DOHH2 (cell line): ENCODE data around the gene LRP2.

ENCODE experiments used
- CTCF ChIP-seq: fragments of 200-600 bp; sonication (generic); IDR thresholded peaks from one replicate; pipeline ENCODE4 v1.5.1; 2014; ENCODE audit warnings: antibody characterized with exemption, mild to moderate bottlenecking, low read depth, low read length; ENCODE audit not compliant: poor library complexity, severe bottlenecking
- EZH2phosphoT487 ChIP-seq: fragments of 200-600 bp; sonication (generic); IDR thresholded peaks from 2 replicates; pipeline ENCODE4 v1.6.1; 2017; ENCODE audit warnings: borderline replicate concordance, mild to moderate bottlenecking, antibody characterized with exemption, low read length, moderate library complexity, mixed read lengths

DNA sequence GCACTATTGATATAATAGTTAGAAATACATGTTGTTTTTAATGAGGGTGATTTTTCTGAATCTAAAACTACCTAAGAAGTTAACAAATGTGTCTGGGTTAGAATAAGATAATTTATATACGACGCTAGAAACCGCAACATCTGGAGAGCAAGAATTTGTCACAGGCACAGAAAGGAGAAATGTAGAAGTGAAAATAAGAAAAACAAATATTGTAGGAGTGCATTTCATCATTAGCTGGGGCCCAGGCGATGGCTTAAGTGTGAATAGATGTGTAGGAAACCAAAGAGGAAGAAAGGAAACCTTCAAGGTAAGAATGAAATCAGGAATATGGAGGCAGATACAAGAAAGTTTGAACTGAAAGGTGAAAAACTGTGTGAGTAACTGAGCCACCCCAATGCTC is 90.3 kb downstream of the LRP2 start:
- TF ChIP-seq CTCF: no peak
- no peak for TF ChIP-seq EZH2phosphoT487
